AG04449 (cell line): ENCODE results near the gene UBN2.
"Not testable (repeated sequence)": the region's sequence is repeated elsewhere in the genome, so short reads cannot be mapped to it uniquely, and the experiment has no call there.

ENCODE experiments used
- CTCF ChIA-PET: fragments of 350-600 bp; formaldehyde crosslinking; extraction: SDS; loops from one replicate; lab custom pipeline; 2021; ENCODE audit warnings: antibody characterized with exemption; lab: Yijun Ruan, JAX
- POLR2A ChIA-PET: fragments of 400-600, 350-600 bp; formaldehyde crosslinking; extraction: SDS; loops from one replicate; lab custom pipeline; 2020; ENCODE audit warnings: antibody characterized with exemption, inconsistent platforms; lab: Yijun Ruan, JAX
- DNase-seq: peaks from one replicate; pipeline ENCODE4 v3.0.0-alpha.2; 2010; ENCODE audit warnings: low read depth, low spot score
- H3K4me3 ChIP-seq: 2 replicates; pipeline ENCODE4 v1.5.1; 2011; ENCODE audit warnings: low read depth, mild to moderate bottlenecking, control low read depth, low read length
- TF ChIP-seq, protein P1 (sequence below): IDR thresholded peaks from one replicate; pipeline ENCODE4 v1.5.1; 2011; ENCODE audit warnings: mild to moderate bottlenecking, moderate library complexity, low read length, control low read depth, inconsistent platforms; ENCODE audit not compliant: insufficient read depth; ENCODE audit errors: missing control alignments

The UBN2 gene

DNA sequence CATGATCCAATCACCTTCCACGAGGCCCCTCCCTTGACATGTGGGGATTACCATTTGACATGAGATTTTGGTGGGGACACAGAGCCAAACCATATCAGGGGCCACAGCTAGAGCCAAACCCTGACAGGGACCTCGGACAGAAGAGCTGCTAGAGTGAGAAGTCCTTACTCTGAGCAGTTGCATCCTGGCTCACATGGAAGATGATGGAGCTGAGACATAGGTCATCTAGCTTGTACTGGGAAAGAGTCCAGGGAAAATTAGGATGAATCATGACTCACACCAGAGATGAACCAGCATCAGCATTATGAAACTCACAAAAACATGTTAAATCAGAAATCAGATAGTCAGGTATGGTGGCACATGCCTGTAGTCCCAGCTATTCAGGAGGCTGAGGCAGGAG lies 97.3 kb downstream of the UBN2 start:
- no peak overlapping the region for H3K4me3 ChIP-seq
- ChIA-PET POLR2A (interaction anchor here (0.6 kb wide), 1 partner anchor 732 kb away, joined by 4 read pairs; no protein-coding TSS in a partner anchor), CTCF (interaction anchor here (1.3 kb wide), 1 partner anchor 11 kb away, joined by 16 read pairs; no protein-coding TSS in a partner anchor)
- DNase-seq: peak; percentile 67
- TF ChIP-seq, protein P1, sequence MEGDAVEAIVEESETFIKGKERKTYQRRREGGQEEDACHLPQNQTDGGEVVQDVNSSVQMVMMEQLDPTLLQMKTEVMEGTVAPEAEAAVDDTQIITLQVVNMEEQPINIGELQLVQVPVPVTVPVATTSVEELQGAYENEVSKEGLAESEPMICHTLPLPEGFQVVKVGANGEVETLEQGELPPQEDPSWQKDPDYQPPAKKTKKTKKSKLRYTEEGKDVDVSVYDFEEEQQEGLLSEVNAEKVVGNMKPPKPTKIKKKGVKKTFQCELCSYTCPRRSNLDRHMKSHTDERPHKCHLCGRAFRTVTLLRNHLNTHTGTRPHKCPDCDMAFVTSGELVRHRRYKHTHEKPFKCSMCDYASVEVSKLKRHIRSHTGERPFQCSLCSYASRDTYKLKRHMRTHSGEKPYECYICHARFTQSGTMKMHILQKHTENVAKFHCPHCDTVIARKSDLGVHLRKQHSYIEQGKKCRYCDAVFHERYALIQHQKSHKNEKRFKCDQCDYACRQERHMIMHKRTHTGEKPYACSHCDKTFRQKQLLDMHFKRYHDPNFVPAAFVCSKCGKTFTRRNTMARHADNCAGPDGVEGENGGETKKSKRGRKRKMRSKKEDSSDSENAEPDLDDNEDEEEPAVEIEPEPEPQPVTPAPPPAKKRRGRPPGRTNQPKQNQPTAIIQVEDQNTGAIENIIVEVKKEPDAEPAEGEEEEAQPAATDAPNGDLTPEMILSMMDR: no peak

DNA sequence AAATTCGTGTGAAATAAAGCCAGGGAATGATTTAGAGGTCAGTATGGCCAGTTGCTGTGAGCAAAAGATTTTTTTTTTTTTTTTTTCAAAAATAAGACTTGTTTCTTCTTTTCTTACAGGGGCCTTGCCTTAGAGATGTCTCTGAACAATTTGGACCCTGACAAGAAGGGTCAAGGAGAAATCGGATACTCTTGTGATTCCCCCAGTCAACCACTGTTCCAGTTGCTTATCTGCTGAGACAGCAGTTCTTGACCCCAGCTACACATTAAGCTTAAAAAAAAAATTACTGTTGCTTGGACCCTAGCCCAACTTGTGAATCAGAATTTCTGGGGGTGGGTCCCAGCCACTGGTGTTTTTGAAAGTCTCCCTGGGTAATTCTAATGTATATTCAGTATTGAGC lies 98.1 kb downstream of the UBN2 start:
- TF ChIP-seq, protein P1: no peak
- POLR2A ChIA-PET: no interaction called here
- DNase-seq: no peak
- CTCF ChIA-PET: interaction anchor here (2.8 kb wide), 1 partner anchor 10 kb away, joined by 15 read pairs; no protein-coding TSS in a partner anchor
- no peak overlapping the region for H3K4me3 ChIP-seq

DNA sequence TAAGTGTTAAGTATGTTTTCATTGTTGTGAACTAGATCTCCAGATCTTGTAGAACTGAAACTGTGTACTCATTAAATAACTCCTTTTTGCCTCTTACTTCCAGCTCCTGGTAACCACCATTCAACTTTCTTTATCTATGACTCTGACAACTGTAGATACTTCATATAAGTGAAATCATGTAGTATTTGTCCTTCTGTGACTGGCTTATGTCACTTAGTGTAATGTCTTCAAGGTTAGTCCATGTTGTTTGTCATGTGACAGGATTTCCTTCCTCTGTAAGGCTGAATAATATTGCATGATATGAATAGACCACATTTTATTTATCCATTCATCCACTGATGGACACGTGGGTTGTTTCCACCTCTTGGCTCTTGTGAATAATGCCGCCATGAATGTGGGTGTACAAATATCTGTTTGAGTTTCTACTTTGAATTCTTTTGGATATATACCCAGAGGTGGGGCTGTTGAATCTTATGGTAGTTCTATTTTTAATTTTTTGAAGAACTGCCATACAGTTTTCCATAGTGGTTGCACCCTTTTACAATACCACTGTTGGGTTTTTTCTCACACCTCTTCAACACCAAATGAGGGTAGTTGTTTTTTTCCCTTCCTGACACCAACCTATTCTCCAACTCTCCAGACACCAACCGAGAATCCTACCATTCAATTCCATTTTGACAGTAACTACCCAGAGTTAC lies 99.4 kb downstream of the UBN2 start:
- POLR2A ChIA-PET: no interaction called here
- CTCF ChIA-PET: interaction anchor here (0.7 to 2.8 kb wide), 2 partner anchors 9 to 180 kb away, joined by 3 to 15 read pairs; no protein-coding TSS in a partner anchor
- no peak overlapping the region for H3K4me3 ChIP-seq
- DNase-seq: no peak
- TF ChIP-seq, protein P1: no peak

DNA sequence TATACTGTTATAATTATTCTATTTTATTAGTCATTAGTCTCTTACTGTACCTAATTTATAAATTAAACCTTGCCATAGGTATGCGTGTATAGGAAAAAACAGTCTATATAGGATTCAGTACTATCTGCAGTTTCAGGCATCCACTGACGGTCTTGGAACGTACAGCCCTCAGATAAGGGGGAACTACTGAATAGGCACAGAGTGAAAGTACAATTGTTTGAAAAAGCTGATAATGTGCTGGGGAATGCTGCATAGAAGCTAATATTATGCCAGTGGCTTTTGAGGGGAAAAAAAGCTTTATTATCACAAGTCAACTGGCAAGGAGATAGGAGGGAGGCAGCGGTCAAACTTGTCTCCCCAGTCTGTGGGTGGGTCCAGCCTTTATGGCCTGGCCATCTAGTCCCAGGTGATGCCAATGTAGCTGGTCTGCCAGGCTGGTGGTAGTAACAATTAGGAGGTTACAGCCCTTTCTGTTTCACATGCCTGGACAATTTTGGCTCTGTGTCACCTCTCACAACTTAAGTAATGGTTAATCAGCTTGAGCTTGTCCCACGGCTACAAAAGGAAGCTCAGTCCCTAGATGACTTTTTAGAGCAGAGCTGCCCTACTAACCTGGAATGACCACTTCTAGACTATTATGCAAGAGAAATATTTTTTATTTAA lies 101.8 kb downstream of the UBN2 start:
- TF ChIP-seq, protein P1: no peak
- ChIA-PET CTCF (interaction anchor here (0.6 to 1.7 kb wide), 2 partner anchors 13 to 262 kb away, joined by 3 to 7 read pairs; no protein-coding TSS in a partner anchor), POLR2A (no interaction called here)
- no peak overlapping the region for H3K4me3 ChIP-seq
- no peak for DNase-seq

DNA sequence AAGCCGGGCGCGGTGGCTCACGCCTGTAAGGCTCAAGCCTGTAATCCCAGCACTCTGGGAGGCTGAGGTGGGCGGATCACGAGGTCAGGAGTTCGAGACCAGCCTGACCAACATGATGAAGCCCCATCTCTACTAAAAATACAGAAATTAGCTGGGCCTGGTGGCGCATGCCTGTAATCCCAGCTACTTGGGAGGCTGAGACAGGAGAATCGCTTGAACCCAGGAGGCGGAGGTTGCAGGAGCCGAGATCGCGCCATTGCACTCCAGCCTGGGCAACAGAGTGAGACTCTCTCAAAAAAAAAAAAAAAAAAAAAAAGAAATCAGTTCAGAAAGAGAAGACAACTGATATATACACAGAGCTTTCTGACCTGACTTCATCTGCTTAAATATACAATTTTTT lies 102.4 kb downstream of the UBN2 start:
- DNase-seq, POLR2A ChIA-PET, H3K4me3 ChIP-seq: not testable (repeated sequence)
- CTCF ChIA-PET: interaction anchor here (0.6 to 1.7 kb wide), 2 partner anchors 13 to 263 kb away, joined by 3 to 7 read pairs; no protein-coding TSS in a partner anchor

DNA sequence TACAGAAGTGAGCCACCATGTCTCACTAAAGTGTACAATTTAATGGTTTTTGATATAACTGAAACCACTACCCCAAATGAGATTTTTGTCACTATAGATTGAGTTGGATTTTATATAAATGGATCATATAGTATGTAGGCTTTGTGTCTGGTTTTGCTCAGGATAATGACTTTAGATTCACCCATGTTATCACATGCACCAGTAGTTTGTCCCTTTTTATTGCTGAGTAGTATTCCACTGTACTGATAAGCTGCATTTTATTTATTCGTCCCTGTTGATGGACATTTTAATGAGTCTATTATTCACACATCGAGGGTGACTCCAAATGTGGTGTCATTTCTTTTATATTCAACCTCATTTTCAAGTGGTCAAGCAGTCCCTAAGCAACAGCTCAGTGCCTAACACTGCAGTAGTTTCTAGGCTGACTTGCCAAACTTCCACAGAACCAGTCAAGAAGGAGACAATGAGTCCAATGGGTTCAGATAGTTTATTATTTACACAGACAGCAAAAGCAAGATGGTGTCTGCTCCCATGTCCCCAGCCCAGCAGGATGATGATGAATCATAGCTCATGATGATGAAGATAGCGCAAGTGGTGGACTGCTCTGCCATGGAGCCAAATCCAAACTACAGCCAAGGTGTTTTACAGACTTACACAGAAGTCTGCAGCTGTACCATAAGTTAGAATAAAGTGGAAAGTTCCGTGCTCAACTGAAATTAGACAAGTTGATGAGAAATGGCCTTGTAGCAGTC lies 103.5 kb downstream of the UBN2 start:
- POLR2A ChIA-PET: interaction anchor here (0.7 kb wide), 1 partner anchor 24 kb away, joined by 3 read pairs; no protein-coding TSS in a partner anchor
- CTCF ChIA-PET: interaction anchor here (1.1 to 1.3 kb wide), 2 partner anchors 10 to 100 kb away, joined by 3 to 5 read pairs; no protein-coding TSS in a partner anchor
- TF ChIP-seq, protein P1: no peak
- no peak for DNase-seq
- no peak overlapping the region for H3K4me3 ChIP-seq
